Activated B cell treated with CpG ODN at 0.5 μM for 24 hours (primary cell): Measurements from ENCODE around the gene S100A4. TPM values are rescaled to one million over a fixed set of nuclear protein-coding genes. Genes with fewer than 3 reads are reported as not detected.
"Not testable (repeated sequence)": the region's sequence is repeated elsewhere in the genome, so short reads cannot be mapped to it uniquely, and the experiment has no call there.

Experiments used
- ATAC-seq: fragments of 200-7000 bp; cut with Tn5 transposase; one replicate; pipeline ENCODE4 v1.10.0; 2021; ENCODE audit warnings: low read depth, mild to moderate bottlenecking, moderate library complexity
- CTCF ChIA-PET: fragments of 350-600 bp; sonication (Branson Sonifier 250); formaldehyde crosslinking; loops from one replicate; lab custom pipeline; 2021; ENCODE audit warnings: antibody characterized with exemption; lab: Charles Lee
- POLR2A ChIA-PET: fragments of 350-600 bp; sonication (Branson Sonifier 250); formaldehyde crosslinking; loops from one replicate; lab custom pipeline; 2021; ENCODE audit warnings: antibody characterized with exemption; lab: Charles Lee
- DNase-seq: peaks from one replicate; pipeline ENCODE4 v3.0.0; 2022
- H3K27ac Mint-ChIP-seq: one replicate; pipeline ENCODE4 v1.8.0; 2020; ENCODE audit warnings: mixed read lengths
- H3K27me3 Mint-ChIP-seq: one replicate; pipeline ENCODE4 v1.8.0; 2021; ENCODE audit warnings: mixed read lengths
- H3K36me3 Mint-ChIP-seq: one replicate; pipeline ENCODE4 v1.8.0; 2021; ENCODE audit warnings: low read depth, mixed read lengths
- H3K4me1 Mint-ChIP-seq: one replicate; pipeline ENCODE4 v1.8.0; 2021; ENCODE audit warnings: mixed read lengths
- H3K4me3 Mint-ChIP-seq: one replicate; pipeline ENCODE4 v1.8.0; 2020; ENCODE audit warnings: mild to moderate bottlenecking, mixed read lengths
- H3K9me3 Mint-ChIP-seq: one replicate; pipeline ENCODE4 v1.8.0; 2020; ENCODE audit warnings: mixed read lengths
- intact Hi-C: fragments of 100-400 bp; cut with micrococcal nuclease; formaldehyde crosslinking; loops from one replicate; pipeline ENCODE4 v1.15.1; 2024
- total RNA-seq: library from RNA; stranded (reverse); gene quantifications from 2 replicates; pipeline ENCODE4 v1.2.3, GENCODE V29; 2022
- TF ChIP-seq, protein P1 (sequence below): fragments of 200-600 bp; IDR thresholded peaks from one replicate; pipeline ENCODE4 v1.8.0; 2022; ENCODE audit warnings: antibody characterized with exemption, mild to moderate bottlenecking

S100A4 gene
- total RNA-seq, 1 donor from 2014 or later = 315 TPM

DNA sequence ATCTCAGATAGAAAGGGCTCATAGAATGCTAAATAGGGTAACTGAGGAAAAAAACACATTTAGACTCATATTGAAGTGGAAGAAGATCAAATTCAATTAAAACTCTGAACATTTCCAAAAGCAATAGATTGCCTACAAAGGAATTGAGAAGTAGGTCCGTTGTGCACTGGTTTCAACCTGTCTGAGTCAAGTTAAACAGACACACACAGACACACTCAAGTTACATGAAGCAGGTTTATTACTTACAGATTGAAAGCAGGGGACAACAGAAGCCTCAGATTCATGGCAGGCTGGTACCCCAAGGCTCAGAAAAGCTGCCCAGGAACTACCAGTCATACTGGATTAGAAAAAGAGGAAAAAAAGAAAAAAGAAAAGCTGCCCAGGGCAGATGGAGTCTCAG lies 40.7 kb upstream of the S100A4 start:
- no peaks in the 10 kb centered on the region for H3K9me3 Mint-ChIP-seq
- H3K36me3 Mint-ChIP-seq = no peaks in the 10 kb centered on the region
- TF ChIP-seq, protein P1, sequence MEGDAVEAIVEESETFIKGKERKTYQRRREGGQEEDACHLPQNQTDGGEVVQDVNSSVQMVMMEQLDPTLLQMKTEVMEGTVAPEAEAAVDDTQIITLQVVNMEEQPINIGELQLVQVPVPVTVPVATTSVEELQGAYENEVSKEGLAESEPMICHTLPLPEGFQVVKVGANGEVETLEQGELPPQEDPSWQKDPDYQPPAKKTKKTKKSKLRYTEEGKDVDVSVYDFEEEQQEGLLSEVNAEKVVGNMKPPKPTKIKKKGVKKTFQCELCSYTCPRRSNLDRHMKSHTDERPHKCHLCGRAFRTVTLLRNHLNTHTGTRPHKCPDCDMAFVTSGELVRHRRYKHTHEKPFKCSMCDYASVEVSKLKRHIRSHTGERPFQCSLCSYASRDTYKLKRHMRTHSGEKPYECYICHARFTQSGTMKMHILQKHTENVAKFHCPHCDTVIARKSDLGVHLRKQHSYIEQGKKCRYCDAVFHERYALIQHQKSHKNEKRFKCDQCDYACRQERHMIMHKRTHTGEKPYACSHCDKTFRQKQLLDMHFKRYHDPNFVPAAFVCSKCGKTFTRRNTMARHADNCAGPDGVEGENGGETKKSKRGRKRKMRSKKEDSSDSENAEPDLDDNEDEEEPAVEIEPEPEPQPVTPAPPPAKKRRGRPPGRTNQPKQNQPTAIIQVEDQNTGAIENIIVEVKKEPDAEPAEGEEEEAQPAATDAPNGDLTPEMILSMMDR = no peak
- no peak for ATAC-seq
- H3K4me1 Mint-ChIP-seq = no peaks in the 10 kb centered on the region
- intact Hi-C loops = no loop called here
- H3K27me3 Mint-ChIP-seq = no peaks in the 10 kb centered on the region
- DNase-seq = no peak
- no peak overlapping the region for H3K4me3 Mint-ChIP-seq
- H3K27ac Mint-ChIP-seq = no peak overlapping the region
- ChIA-PET CTCF (no interaction called here), POLR2A (interaction anchor here (1.2 kb wide), 1 partner anchor 13 kb away, joined by 4 read pairs; no protein-coding TSS in a partner anchor)

DNA sequence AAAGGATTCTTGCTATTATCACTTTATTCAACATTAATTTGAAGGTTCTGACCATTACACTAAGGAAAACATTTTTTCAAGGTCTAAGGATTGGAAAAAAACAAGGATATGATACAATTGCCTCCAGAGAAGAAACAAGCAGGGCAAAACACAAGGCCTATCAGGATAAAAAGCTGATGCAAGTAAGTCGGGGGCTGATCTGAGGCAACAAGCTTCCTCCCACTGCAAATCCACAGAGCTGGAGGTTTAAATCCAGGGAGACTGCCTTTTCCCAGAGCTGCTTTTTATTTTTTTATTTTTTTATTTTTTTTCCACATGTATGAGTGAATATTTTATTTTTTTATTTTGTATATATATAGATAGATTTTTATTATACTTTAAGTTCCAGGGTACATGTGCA lies 39.4 kb upstream of the S100A4 start:
- Mint-ChIP-seq H3K4me1 (no peaks in the 10 kb centered on the region), H3K4me3 (no peak overlapping the region), H3K27ac (no peak overlapping the region), H3K27me3 (no peaks in the 10 kb centered on the region), H3K9me3 (no peaks in the 10 kb centered on the region), H3K36me3 (no peaks in the 10 kb centered on the region)
- POLR2A ChIA-PET = no interaction called here
- DNase-seq = no peak
- no peak for ATAC-seq
- intact Hi-C loops = no loop called here
- CTCF ChIA-PET = interaction anchor here (0.9 to 1.3 kb wide), 2 partner anchors 12 to 42 kb away, joined by 3 to 5 read pairs; partner anchors contain the start of gene S100A13
- TF ChIP-seq, protein P1 = no peak

DNA sequence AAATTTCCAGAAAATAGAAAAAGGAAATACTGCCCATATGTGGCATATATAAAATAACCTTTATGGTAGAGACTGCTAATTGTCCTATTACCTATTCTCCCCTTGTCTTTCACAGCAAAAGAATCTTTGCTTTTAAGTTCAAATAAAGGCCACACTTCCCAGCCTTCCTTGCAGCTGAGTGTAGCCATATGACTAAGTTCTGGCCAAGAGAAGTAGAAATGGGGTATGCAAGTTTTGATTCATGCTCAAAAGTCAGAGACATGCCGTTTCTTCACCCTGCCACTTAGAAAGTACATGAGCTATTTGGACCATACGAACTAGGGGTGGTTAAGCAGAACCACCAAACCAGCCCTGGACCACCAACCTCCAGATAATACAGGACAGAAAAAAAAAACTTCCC lies 38.4 kb upstream of the S100A4 start:
- CTCF ChIA-PET = interaction anchor here (0.9 kb wide), 1 partner anchor 43 kb away, joined by 3 read pairs; the partner anchor contains the start of gene S100A13

DNA sequence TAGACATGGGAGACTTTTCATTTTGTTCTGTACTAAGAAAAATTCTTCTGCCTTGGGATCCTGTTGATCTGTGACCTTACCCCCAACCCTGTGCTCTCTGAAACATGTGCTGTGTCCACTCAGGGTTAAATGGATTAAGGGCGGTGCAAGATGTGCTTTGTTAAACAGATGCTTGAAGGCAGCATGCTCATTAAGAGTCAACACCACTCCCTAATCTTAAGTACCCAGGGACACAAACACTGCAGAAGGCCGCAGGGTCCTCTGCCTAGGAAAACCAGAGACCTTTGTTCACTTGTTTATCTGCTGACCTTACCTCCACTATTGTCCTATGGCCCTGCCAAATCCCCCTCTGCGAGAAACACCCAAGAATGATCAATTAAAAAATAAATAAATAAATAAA lies 37.9 kb upstream of the S100A4 start:
- H3K36me3 Mint-ChIP-seq, intact Hi-C loops, H3K27me3 Mint-ChIP-seq, ATAC-seq, H3K4me3 Mint-ChIP-seq, H3K9me3 Mint-ChIP-seq, CTCF ChIA-PET, H3K27ac Mint-ChIP-seq, H3K4me1 Mint-ChIP-seq, DNase-seq: not testable (repeated sequence)
- POLR2A ChIA-PET = interaction anchor here (0.6 to 0.7 kb wide), 2 partner anchors 144 to 930 kb away, joined by 3 to 6 read pairs; partner anchors contain the start of gene INTS3

More for the DNA sequence above, 38.4 kb upstream of the S100A4 start:
- H3K27ac Mint-ChIP-seq = no peak overlapping the region
- no peak overlapping the region for H3K4me3 Mint-ChIP-seq
- no peaks in the 10 kb centered on the region for H3K9me3 Mint-ChIP-seq
- H3K36me3 Mint-ChIP-seq = no peaks in the 10 kb centered on the region
- POLR2A ChIA-PET = interaction anchor here (0.6 to 0.7 kb wide), 2 partner anchors 144 to 929 kb away, joined by 3 to 6 read pairs; partner anchors contain the start of gene INTS3
- H3K4me1 Mint-ChIP-seq = no peaks in the 10 kb centered on the region
- intact Hi-C loops = no loop called here
- TF ChIP-seq, protein P1 = no peak
- H3K27me3 Mint-ChIP-seq = no peaks in the 10 kb centered on the region
- DNase-seq (no peak), ATAC-seq (no peak)

DNA sequence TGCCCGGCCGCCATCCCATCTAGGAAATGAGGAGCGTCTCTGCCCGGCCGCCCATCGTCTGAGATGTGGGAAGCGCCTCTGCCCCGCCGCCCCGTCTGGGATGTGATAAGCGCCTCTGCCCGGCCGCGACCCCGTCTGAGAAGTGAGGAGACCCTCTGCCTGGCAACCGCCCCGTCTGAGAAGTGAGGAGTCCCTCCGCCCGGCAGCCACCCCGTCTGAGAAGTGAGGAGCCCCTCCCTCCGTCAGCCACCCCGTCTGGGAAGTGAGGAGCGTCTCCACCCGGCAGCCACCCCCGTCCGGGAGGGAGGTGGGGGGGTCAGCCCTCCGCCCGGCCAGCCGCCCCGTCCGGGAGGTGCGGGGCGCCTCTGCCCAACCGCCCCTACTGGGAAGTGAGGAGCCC lies 37.2 kb upstream of the S100A4 start:
- POLR2A ChIA-PET, intact Hi-C loops, H3K4me1 Mint-ChIP-seq, ATAC-seq, CTCF ChIA-PET, H3K9me3 Mint-ChIP-seq, DNase-seq, H3K36me3 Mint-ChIP-seq, H3K27me3 Mint-ChIP-seq, H3K27ac Mint-ChIP-seq, H3K4me3 Mint-ChIP-seq: not testable (repeated sequence)

DNA sequence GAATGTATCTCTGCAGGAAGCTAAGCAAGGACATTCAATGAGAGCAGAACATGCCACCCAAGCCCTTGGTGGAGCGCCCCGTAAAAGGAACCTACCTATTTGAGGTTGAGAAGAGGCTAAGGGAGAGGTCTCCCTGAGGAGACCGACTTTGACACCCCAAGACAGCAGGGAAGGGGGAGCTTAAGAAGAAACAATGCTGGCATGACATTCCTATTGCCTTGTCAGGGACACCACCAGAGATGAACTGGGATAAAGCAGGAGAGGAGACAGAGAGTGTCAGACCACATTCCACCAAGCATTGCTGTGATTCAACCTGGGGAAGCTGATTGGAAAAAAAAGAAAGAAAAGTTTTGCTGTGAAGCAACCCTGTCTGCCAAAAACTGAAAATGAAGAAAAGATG lies 33.3 kb upstream of the S100A4 start:
- no peak for ATAC-seq
- H3K4me3 Mint-ChIP-seq = no peak overlapping the region
- POLR2A ChIA-PET = interaction anchor here (3.6 kb wide), 1 partner anchor 55 kb away, joined by 24 read pairs; the partner anchor contains the start of gene CHTOP
- CTCF ChIA-PET = no interaction called here
- TF ChIP-seq, protein P1 = no peak
- no peak overlapping the region for H3K27ac Mint-ChIP-seq
- H3K36me3 Mint-ChIP-seq = no peaks in the 10 kb centered on the region
- peaks cover 4% of the 10 kb centered on the region for H3K27me3 Mint-ChIP-seq
- no peak for DNase-seq
- H3K9me3 Mint-ChIP-seq = no peaks in the 10 kb centered on the region
- intact Hi-C loops = no loop called here
- peaks cover 2% of the 10 kb centered on the region for H3K4me1 Mint-ChIP-seq
